HL-60/S4 treated with retinoic acid at 250 ng/mL for 4 days and 3 days (cell line): Measurements from ENCODE around the gene SORBS1.

Experiments
- in situ Hi-C: fragments of 300-500 bp; cut with MboI; formaldehyde crosslinking; loops from 2 replicates; pipeline ENCODE4 v1.7.0; 2022; ENCODE audit warnings: low sequenced_read_pairs

SORBS1 gene

GRCh38 chr10:95517536-95518454, 43.4 kb downstream of the SORBS1 start:
- in situ Hi-C loops: no loop called here

- in situ Hi-C loops: no loop called here
Measured at GRCh38 chr10:95516774-95517373, 44.3 kb downstream of the SORBS1 start.

GRCh38 chr10:95513941-95514392, 47.2 kb downstream of the SORBS1 start:
- in situ Hi-C loops: no loop called here

GRCh38 chr10:95513008-95513589, 48.1 kb downstream of the SORBS1 start:
- in situ Hi-C loops: no loop called here

GRCh38 chr10:95511314-95511713, 49.9 kb downstream of the SORBS1 start:
- in situ Hi-C loops: no loop called here

GRCh38 chr10:95509251-95509650, 51.9 kb downstream of the SORBS1 start:
- in situ Hi-C loops: no loop called here

GRCh38 chr10:95508730-95509129, 52.4 kb downstream of the SORBS1 start:
- in situ Hi-C loops: no loop called here

GRCh38 chr10:95506056-95506737, 55.0 kb downstream of the SORBS1 start:
- in situ Hi-C loops: no loop called here

- in situ Hi-C loops: no loop called here
Measured at GRCh38 chr10:95505641-95506040, 55.5 kb downstream of the SORBS1 start.

- in situ Hi-C loops: no loop called here
Measured at GRCh38 chr10:95505084-95505610, 56.0 kb downstream of the SORBS1 start.

- in situ Hi-C loops: no loop called here
Measured at GRCh38 chr10:95504246-95504691, 56.9 kb downstream of the SORBS1 start.

GRCh38 chr10:95503526-95503925, 57.6 kb downstream of the SORBS1 start:
- in situ Hi-C loops: no loop called here

GRCh38 chr10:95503001-95503400, 58.2 kb downstream of the SORBS1 start:
- in situ Hi-C loops: no loop called here

- in situ Hi-C loops: no loop called here
Measured at GRCh38 chr10:95502377-95502776, 58.8 kb downstream of the SORBS1 start.

- in situ Hi-C loops: no loop called here
Measured at GRCh38 chr10:95501203-95502094, 59.7 kb downstream of the SORBS1 start.

GRCh38 chr10:95500649-95501048, 60.5 kb downstream of the SORBS1 start:
- in situ Hi-C loops: no loop called here

- in situ Hi-C loops: no loop called here
Measured at GRCh38 chr10:95500097-95500496, 61.1 kb downstream of the SORBS1 start.

GRCh38 chr10:95499482-95499989, 61.6 kb downstream of the SORBS1 start:
- in situ Hi-C loops: no loop called here

- in situ Hi-C loops: no loop called here
Measured at GRCh38 chr10:95496951-95497350, 64.2 kb downstream of the SORBS1 start.
